SK-N-SH (cell line): ENCODE measurements around the gene GCFC2. TPM values are rescaled to one million over a fixed set of nuclear protein-coding genes. Genes with fewer than 3 reads are reported as not detected.

Source experiments
- CTCF ChIA-PET: fragments of 300-600, 350-600 bp; formaldehyde crosslinking; extraction: SDS; loops from one replicate; lab custom pipeline; 2021; lab: Yijun Ruan, JAX
- POLR2A ChIA-PET: fragments of 350-600 bp; sonication (Branson Sonifier 250); formaldehyde crosslinking; extraction: SDS; loops from one replicate; lab custom pipeline; 2020; ENCODE audit warnings: antibody characterized with exemption, inconsistent platforms; lab: Yijun Ruan, JAX
- DNase-seq: peaks from one replicate; pipeline ENCODE4 v3.0.0; 2012
- H2AFZ ChIP-seq: fragments of 200-600 bp; sonication (generic); 2 replicates; pipeline ENCODE4 v1.8.1; 2016; ENCODE audit warnings: antibody characterized with exemption, mild to moderate bottlenecking, low read depth
- H3F3A ChIP-seq: fragments of 200-600 bp; sonication (generic); replicated peaks from 2 replicates; pipeline ENCODE3; 2016; ENCODE audit warnings: antibody characterized with exemption, mild to moderate bottlenecking; ENCODE audit not compliant: insufficient read depth
- H3K27ac ChIP-seq, 2 experiments: fragments of 200-500 bp in 1 of 2; fragments of 200-600 bp in 1 of 2; sonication (Bioruptor generic) in 1 of 2; sonication (generic), shearing (Covaris generic) in 1 of 2; 2 replicates each; pipeline versions ENCODE4 v1.5.1 to v1.6.1; 2014 to 2016; ENCODE audit warnings: low read depth in 2 of 2, inconsistent platforms in 1 of 2, low read length in 1 of 2, mild to moderate bottlenecking in 1 of 2, mixed read lengths in 1 of 2
- H3K27me3 ChIP-seq: fragments of 200-600 bp; sonication (generic), shearing (Covaris generic); 2 replicates; pipeline ENCODE4 v1.6.1; 2016; ENCODE audit warnings: mixed run types; ENCODE audit not compliant: insufficient read depth
- H3K36me3 ChIP-seq, 2 experiments: fragments of 200-500 bp in 1 of 2; fragments of 200-600 bp in 1 of 2; sonication (Bioruptor generic) in 1 of 2; sonication (generic) in 1 of 2; replicated peaks in 1 of 2; 2 replicates each; pipeline versions ENCODE3 to v1.5.1; 2014 to 2016; ENCODE audit warnings: low read length in 1 of 2, mild to moderate bottlenecking in 1 of 2; ENCODE audit not compliant: insufficient read depth in 2 of 2, control insufficient read depth in 1 of 2
- H3K4me1 ChIP-seq, 2 experiments: fragments of 200-500 bp in 1 of 2; fragments of 200-600 bp in 1 of 2; sonication (Bioruptor generic) in 1 of 2; sonication (generic), shearing (Covaris generic) in 1 of 2; 2 replicates each; pipeline versions ENCODE4 v1.5.1 to v1.6.1; 2014 to 2016; ENCODE audit warnings: low read depth in 1 of 2, low read length in 1 of 2, mixed run types in 1 of 2; ENCODE audit not compliant: insufficient read depth in 2 of 2, control insufficient read depth in 1 of 2
- H3K4me2 ChIP-seq: fragments of 200-600 bp; sonication (generic), shearing (Covaris generic); 2 replicates; pipeline ENCODE4 v1.6.1; 2017; ENCODE audit warnings: mixed run types
- H3K4me3 ChIP-seq, 2 experiments: fragments of 200-500 bp in 1 of 2; fragments of 200-600 bp in 1 of 2; sonication (Bioruptor generic) in 1 of 2; sonication (generic), shearing (Covaris generic) in 1 of 2; 2 replicates each; pipeline versions ENCODE4 v1.5.1 to v1.8.1; 2014 to 2016; ENCODE audit warnings: low read depth in 2 of 2, inconsistent platforms in 1 of 2, low read length in 1 of 2, mild to moderate bottlenecking in 1 of 2, mixed read lengths in 1 of 2, moderate library complexity in 1 of 2
- H3K79me2 ChIP-seq: fragments of 200-600 bp; sonication (generic); 2 replicates; pipeline ENCODE4 v1.8.1; 2017; ENCODE audit warnings: mild to moderate bottlenecking; ENCODE audit not compliant: insufficient read depth
- H3K9ac ChIP-seq: fragments of 200-600 bp; sonication (generic); 2 replicates; pipeline ENCODE4 v1.6.1; 2017; ENCODE audit warnings: mixed run types
- H3K9me2 ChIP-seq: fragments of 200-600 bp; sonication (generic); 2 replicates; pipeline ENCODE4 v1.6.1; 2017; ENCODE audit warnings: mixed run types
- H3K9me3 ChIP-seq: fragments of 200-600 bp; sonication (generic); 2 replicates; pipeline ENCODE4 v1.6.1; 2017; ENCODE audit warnings: mixed run types, mild to moderate bottlenecking, moderate library complexity
- H4K20me1 ChIP-seq: fragments of 200-600 bp; sonication (generic); 2 replicates; pipeline ENCODE4 v1.6.1; 2017; ENCODE audit warnings: mild to moderate bottlenecking, mixed run types; ENCODE audit not compliant: insufficient read depth
- CHD2 ChIP-seq: fragments of 150-350 bp; IDR thresholded peaks from 2 replicates; pipeline ENCODE4 v1.6.1; 2018; ENCODE audit warnings: low read length; ENCODE audit not compliant: partially characterized antibody
- CTCF ChIP-seq: fragments of 200-600 bp; sonication (generic); IDR thresholded peaks from 2 replicates; pipeline ENCODE4 v1.6.1; 2017; ENCODE audit warnings: antibody characterized with exemption, mild to moderate bottlenecking, moderate library complexity
- EZH2phosphoT487 ChIP-seq: fragments of 200-600 bp; sonication (generic); IDR thresholded peaks from 2 replicates; pipeline ENCODE4 v1.6.1; 2017; ENCODE audit warnings: low read depth, mixed run types, mild to moderate bottlenecking, antibody characterized with exemption, moderate library complexity, borderline replicate concordance
- RFX5 ChIP-seq: IDR thresholded peaks from 2 replicates; pipeline ENCODE4 v1.6.1; 2012; ENCODE audit warnings: mild to moderate bottlenecking, improper control_type of control experiment, low read length
- USF1 ChIP-seq: IDR thresholded peaks from 2 replicates; pipeline ENCODE4 v1.4.0; 2012; ENCODE audit warnings: low read depth, borderline replicate concordance
- USF2 ChIP-seq: fragments of 150-350 bp; IDR thresholded peaks from 2 replicates; pipeline ENCODE4 v1.6.1; 2017; ENCODE audit warnings: antibody characterized with exemption, low read length, low read depth, borderline replicate concordance
- ZBTB33 ChIP-seq: IDR thresholded peaks from 2 replicates; pipeline ENCODE4 v1.4.0; 2012; ENCODE audit warnings: low read depth, borderline replicate concordance
- WGBS: methylation state at CpG from one replicate; pipeline ENCODE4 v1.1.6; 2017; ENCODE audit warnings: low lambda C conversion rate; 5-methylcytosine and 5-hydroxymethylcytosine counted together
- polyA plus RNA-seq, 3 experiments: library from polyadenylated mRNA; depleted of rRNA; stranded (reverse); fragments of >200 nt; gene quantifications; 2 replicates each; pipeline ENCODE4 v1.2.3, GENCODE V29; 2012

Gene GCFC2
- polyA plus RNA-seq, 1 of the 3 experiments (the other 2 are of a cell fraction) = 7.7 TPM

- POLR2A ChIA-PET = no interaction called here
- H3K9me3 ChIP-seq = no peaks in the 10 kb centered on the region
- peaks cover 78 to 90% of the 10 kb centered on the region in 2 experiments for H3K36me3 ChIP-seq
- H3K4me3 ChIP-seq = no peak overlapping the region
- no peak for DNase-seq
- peaks cover 12% of the 10 kb centered on the region for H3F3A ChIP-seq
- no peaks in the 10 kb centered on the region for H3K9me2 ChIP-seq
- H4K20me1 ChIP-seq = no peaks in the 10 kb centered on the region
- TF ChIP-seq RFX5 = no peak
- no peak for TF ChIP-seq USF2
- no peak for TF ChIP-seq CTCF
- TF ChIP-seq EZH2phosphoT487 = no peak
- no peak for TF ChIP-seq CHD2
- TF ChIP-seq, all 33 proteins: peak for 0
- Histone ChIP-seq H3K79me2 (no peaks in the 10 kb centered on the region), H3K27ac (no peak overlapping the region), H2AFZ (no peak overlapping the region), H3K4me1 (no peaks in the 10 kb centered on the region; a peak in 1 of 4 replicates), H3K27me3 (no peaks in the 10 kb centered on the region), H3K9ac (no peak overlapping the region), H3K4me2 (no peak overlapping the region)
- CTCF ChIA-PET = interaction anchor here (0.6 to 3.2 kb wide), 4 partner anchors 10 to 102 kb away, joined by 3 to 13 read pairs (median 6); no protein-coding TSS in a partner anchor
- 97% methylated on average over 6 of the region's 6 CpGs for WGBS
Observed at GRCh38 chr2:75666911-75667310, 43.8 kb downstream of the GCFC2 start.

- Histone ChIP-seq H2AFZ (no peak overlapping the region), H3K4me3 (no peak overlapping the region), H3K27me3 (no peaks in the 10 kb centered on the region), H3K27ac (no peak overlapping the region), H3K4me1 (no peaks in the 10 kb centered on the region; a peak in 1 of 4 replicates), H3K4me2 (no peak overlapping the region), H3K79me2 (peaks cover 10% of the 10 kb centered on the region), H4K20me1 (no peaks in the 10 kb centered on the region), H3K9me3 (0 out of 2 replicates have a peak, but pooled peaks cover 3% of the 10 kb centered on the region), H3F3A (peaks cover 9% of the 10 kb centered on the region), H3K9me2 (no peaks in the 10 kb centered on the region), H3K9ac (no peak overlapping the region), H3K36me3 (peaks cover 92 to 93% of the 10 kb centered on the region in 2 experiments)
- CTCF ChIA-PET = interaction anchor here (1.3 kb wide), 1 partner anchor 19 kb away, joined by 4 read pairs; no protein-coding TSS in a partner anchor
- POLR2A ChIA-PET = no interaction called here
- no peak for TF ChIP-seq ZBTB33
- TF ChIP-seq USF1 = no peak
- no peak for DNase-seq
Observed at GRCh38 chr2:75657798-75658197, 52.9 kb downstream of the GCFC2 start.
